ENCODE data around the gene ATP10B.

ATP10B gene

DNA sequence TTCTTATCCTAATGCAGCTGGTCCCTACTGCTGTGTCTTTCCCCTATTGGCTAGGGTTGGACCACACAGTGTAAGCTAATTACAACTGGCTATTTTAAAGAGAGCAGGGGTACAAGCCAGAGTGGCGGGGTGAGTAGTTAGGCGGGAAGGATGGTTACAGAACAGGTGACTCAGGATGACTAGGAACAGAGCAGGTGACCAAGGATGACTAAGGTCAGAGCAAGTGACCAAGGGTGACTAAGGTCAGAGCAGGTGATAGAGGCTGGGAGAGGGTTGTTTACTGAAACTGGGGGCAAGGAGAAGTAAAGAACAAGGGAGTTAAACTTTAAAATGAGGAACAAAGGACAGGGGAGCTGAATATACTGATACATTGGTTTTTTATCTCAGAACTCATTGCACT lies 304.9 kb downstream of the ATP10B start:
- no peak for DNase-seq

GRCh38 chr5:160545832-160546231 lies 306.2 kb downstream of the ATP10B start:
- no peak for DNase-seq

DNA sequence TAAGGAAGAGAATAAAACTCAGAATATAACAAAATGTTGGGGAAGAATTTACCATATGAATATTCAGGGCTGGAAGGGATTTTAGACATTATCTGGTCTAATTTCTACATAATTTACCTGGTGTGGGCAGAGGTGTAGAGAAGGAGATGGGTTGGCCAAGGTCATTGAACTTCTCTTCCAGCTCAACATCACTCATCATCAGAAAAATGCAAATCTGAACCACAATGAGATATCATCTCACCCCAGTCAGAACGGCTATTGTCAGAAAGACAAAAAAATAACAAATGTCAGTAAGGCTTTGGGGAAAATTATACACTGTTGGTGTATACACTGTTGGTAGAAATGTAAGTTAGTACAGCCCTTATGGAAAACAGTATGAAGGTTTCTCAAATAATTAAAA lies 308.6 kb downstream of the ATP10B start:
- DNase-seq: no peak

DNA sequence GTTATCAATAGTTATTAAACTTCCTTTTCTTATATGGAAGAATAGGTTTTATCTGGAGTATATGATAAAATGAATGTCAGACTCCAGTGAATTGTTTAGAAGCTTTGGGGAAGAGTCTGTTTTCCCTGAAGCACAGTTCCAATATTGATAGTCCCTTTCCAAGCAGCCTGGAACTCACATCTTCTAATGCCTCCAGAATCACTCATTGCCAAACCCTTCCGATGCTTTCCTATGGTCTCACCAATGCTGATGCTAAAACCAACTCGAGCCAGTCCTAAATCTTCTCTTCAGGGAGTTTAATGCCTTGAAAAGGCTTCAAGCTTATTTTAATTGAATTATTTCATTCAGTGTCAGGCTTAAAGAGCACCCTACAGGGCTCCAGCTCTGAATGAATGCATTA lies 309.2 kb downstream of the ATP10B start:
- DNase-seq: no peak

GRCh38 chr5:160542281-160542680 lies 309.7 kb downstream of the ATP10B start:
- no peak for DNase-seq

DNA sequence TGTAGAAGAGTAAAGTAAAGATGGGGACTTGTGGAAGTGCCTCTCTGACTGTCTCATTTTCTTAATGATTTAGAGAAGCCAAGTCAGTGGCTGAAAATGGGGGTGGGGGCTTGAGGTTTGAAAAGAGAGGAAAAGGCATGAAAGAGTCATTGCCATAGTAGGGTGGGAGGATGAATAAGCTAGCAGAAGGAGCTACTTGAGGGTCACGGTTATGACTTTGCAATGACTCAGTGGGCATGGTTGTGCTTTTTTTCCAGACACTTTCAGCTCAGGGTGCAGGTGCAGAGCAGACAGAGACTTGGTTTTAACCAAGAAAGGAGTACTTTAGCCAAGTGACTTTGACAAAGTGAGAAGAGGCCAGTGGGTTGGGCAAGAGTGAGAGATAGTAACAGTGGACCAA lies 312.6 kb downstream of the ATP10B start:
- DNase-seq: no peak

- no peak for DNase-seq
These were observed 314.1 kb downstream of the ATP10B start for GRCh38 chr5:160537940-160538339.

GRCh38 chr5:160537116-160537515 lies 314.9 kb downstream of the ATP10B start:
- DNase-seq: no peak

DNA sequence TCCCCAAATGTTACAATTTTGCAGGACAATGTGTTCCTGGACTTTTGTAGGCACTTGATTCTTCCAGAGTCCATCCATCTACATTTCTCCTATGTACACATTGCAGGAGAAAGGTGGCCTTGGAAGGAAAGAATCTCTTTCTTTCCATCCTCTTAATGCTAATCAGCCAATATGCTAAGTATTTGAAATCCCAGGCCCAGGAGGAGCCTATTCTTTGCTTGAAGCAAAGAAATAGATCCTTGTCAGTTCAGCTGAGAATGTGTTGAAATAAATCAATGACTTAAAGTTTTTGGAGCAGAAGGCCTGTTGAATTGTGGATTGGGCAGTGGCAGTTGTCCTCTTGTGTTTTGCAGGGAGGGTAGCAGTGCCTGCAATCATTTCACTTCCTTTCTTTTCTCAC lies 317.1 kb downstream of the ATP10B start:
- no peak for DNase-seq

GRCh38 chr5:160534125-160534524 lies 317.9 kb downstream of the ATP10B start:
- DNase-seq: no peak

- no peak for DNase-seq
These were observed 326.3 kb downstream of the ATP10B start for GRCh38 chr5:160525471-160526261.

DNA sequence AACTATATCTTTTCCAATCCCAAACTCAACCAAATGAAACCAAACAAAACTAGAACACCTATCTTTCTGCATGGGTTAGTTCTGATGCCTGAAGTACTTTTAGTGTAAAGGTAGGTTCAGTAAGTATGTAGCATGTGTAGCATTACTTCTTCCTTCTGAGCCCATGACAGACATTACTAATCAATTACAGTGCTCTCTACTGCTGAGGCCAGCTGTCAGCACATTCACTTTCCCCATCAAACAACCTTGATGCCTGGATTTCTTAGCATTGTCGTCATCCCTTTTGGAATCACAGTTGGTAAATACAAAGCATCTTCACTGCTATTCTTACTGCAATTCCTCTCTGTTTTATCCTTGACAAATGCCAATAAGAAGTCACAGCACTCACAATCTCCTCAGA lies 327.2 kb downstream of the ATP10B start:
- no peak for DNase-seq

GRCh38 chr5:160523502-160524163 lies 328.4 kb downstream of the ATP10B start:
- DNase-seq: no peak

DNA sequence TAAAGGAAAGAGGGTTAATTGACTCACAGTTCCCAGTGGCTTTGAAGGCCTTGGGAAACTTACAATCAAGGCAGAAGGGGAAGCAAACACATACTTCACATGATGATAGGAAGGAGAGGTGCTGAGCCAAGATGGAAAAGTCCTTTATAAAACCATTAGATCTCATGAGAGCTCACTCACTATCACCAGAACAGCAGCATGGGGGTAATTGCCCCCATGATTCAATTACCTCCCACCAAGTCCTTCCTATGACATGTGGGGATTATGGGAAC lies 330.7 kb downstream of the ATP10B start:
- no peak for DNase-seq

- DNase-seq: no peak
These were observed 331.2 kb downstream of the ATP10B start for GRCh38 chr5:160520609-160521391.

DNA sequence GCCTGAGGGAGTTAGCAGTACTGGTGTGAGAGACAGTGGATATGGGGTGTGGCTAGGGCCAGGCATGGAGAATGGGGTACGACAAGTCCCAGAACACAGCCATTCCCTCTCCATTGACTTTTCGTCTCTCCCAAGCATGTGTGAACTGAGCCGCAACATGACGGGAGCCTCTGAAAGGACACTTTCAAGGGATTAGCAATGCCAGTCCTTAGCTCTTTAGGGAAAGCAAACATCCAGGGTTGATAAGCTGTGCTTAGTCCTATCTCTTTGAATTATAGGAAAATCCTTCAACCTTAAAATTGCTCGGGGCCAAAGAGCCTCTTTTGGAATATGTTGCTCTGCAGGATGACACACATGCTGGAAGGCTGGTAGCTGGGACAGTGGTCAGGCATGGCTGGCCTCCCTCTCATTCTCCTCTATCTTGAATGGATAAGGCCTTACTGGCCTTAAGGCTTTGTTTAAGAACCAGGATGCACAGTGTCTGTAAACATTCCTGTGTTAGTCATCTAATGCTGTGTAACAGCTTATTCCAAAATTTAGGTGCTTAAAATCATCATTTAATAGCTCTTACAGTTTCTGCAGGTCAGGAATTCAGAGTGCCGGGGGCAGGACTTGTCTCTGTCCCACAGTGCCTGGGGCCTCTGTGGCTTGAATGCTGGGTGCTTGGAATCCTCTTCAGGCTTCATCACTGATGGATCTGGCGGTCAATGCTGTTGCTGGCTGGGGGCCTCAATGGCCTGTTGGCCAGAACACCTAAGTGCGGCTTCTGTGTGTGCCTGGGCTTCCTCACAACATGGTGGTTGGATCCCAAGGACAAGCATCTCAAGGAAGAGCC lies 335.1 kb downstream of the ATP10B start:
- DNase-seq: no peak

- DNase-seq: no peak
These were observed 337.1 kb downstream of the ATP10B start for GRCh38 chr5:160514866-160515265.

DNA sequence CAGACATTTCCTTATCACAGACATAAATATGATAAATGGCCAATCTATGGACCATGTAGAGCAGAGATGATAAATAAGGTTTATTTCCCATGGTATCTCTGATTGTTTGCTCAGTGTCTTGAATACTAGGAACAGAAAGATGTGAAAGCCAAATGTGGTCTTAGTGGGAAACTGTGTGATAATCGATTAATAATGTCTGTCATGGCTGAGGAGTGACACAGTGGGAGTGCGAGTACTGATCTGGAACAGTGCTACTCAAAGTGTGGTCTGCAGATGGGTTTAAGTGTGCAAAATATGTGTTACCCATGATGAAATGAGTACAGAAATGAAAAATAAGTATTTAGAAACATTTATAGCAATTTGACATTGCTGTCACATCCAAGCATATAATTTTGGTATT lies 337.8 kb downstream of the ATP10B start:
- DNase-seq: no peak

- DNase-seq: no peak
These were observed 338.5 kb downstream of the ATP10B start for GRCh38 chr5:160513485-160513884.

Data from AML-193 (cell line).